Dermis blood vessel endothelial cell (primary cell): ENCODE results near the gene ZNF304. TPM values are rescaled to one million over a fixed set of nuclear protein-coding genes. Genes with fewer than 3 reads are reported as not detected.
"Not testable (repeated sequence)": the region's sequence is repeated elsewhere in the genome, so short reads cannot be mapped to it uniquely, and the experiment has no call there.

Source experiments
- DNase-seq: peaks from one replicate; pipeline ENCODE4 v3.0.0; 2010
- total RNA-seq: library from RNA; depleted of rRNA; stranded (reverse); fragments of >200 nt; gene quantifications from 2 replicates; pipeline ENCODE4 v1.2.3, GENCODE V29; 2014

ZNF304 gene
- total RNA-seq, 1 donor from 2014 or later = 11.1 TPM

- peak; percentile 100 for DNase-seq
Measured at GRCh38 chr19:57362997-57363687, 12.1 kb downstream of the ZNF304 start, which contains the start of the genes TRAPPC2B and ZNF547. TRAPPC2B (plus strand) TSS chr19:57363551; CDS start chr19:57364834, 1,283 bp downstream. ZNF547 (plus strand) TSS chr19:57363551; CDS start chr19:57368556, 5,005 bp downstream.

GRCh38 chr19:57363688-57364181 lies 12.7 kb downstream of the ZNF304 start:
- DNase-seq = peak; percentile 22

GRCh38 chr19:57366776-57367175 lies 15.7 kb downstream of the ZNF304 start:
- DNase-seq = no peak

- DNase-seq = no peak
Measured at GRCh38 chr19:57374179-57374578, 23.1 kb downstream of the ZNF304 start.

GRCh38 chr19:57374647-57375046 lies 23.6 kb downstream of the ZNF304 start:
- DNase-seq = not testable (repeated sequence)

- DNase-seq = no peak
Measured at GRCh38 chr19:57376151-57376550, 25.1 kb downstream of the ZNF304 start.

GRCh38 chr19:57377498-57378146 lies 26.6 kb downstream of the ZNF304 start:
- no peak for DNase-seq

- DNase-seq = no peak
Measured at GRCh38 chr19:57380923-57381322, 29.9 kb downstream of the ZNF304 start.

GRCh38 chr19:57382806-57383488 lies 31.9 kb downstream of the ZNF304 start:
- no peak for DNase-seq

- DNase-seq = no peak
Measured at GRCh38 chr19:57389194-57389729, 38.2 kb downstream of the ZNF304 start.

GRCh38 chr19:57389730-57390598 lies 38.9 kb downstream of the ZNF304 start, which contains the start of gene ZNF548:
ZNF548 (plus strand) TSS chr19:57389854; CDS start chr19:57390100, 246 bp downstream.
- peak; percentile 100 for DNase-seq

GRCh38 chr19:57395710-57396109 lies 44.6 kb downstream of the ZNF304 start:
- DNase-seq = no peak

GRCh38 chr19:57398868-57399267 lies 47.8 kb downstream of the ZNF304 start:
- no peak for DNase-seq

GRCh38 chr19:57403737-57404563 lies 52.9 kb downstream of the ZNF304 start:
- no peak for DNase-seq

GRCh38 chr19:57406516-57407123 lies 55.5 kb downstream of the ZNF304 start:
- peak; percentile 77 for DNase-seq

Other genes with a start within 250 kb of the ZNF304 start
- gene USP29, start 231.3 kb upstream of the ZNF304 start, total RNA-seq = not detected in 2 replicates
- gene ZIM3, start 206.1 kb upstream of the ZNF304 start, total RNA-seq = not detected in 2 replicates
- not detected in 2 replicates for gene DUXA, start 183.8 kb upstream of the ZNF304 start, total RNA-seq
- gene ZNF264, start 159.8 kb upstream of the ZNF304 start, total RNA-seq = 48.5 and 65.0 TPM in 2 replicates
- 0.17 and 0.84 TPM in 2 replicates for gene AURKC, start 120.2 kb upstream of the ZNF304 start, total RNA-seq
- 26.9 and 39.7 TPM in 2 replicates for gene ZNF805, start 110.6 kb upstream of the ZNF304 start, total RNA-seq
- gene ZNF460, start 70.8 kb upstream of the ZNF304 start, total RNA-seq = 63.3 and 88.0 TPM in 2 replicates
- 10.0 and 15.1 TPM in 2 replicates for gene ZNF543, start 30.8 kb upstream of the ZNF304 start, total RNA-seq
- 8.8 and 11.6 TPM in 2 replicates for gene TRAPPC2B, start 12.3 kb downstream of the ZNF304 start, total RNA-seq
- 1.9 and 3.6 TPM in 2 replicates for gene ZNF547, start 12.3 kb downstream of the ZNF304 start, total RNA-seq
- gene ZNF548, start 38.6 kb downstream of the ZNF304 start, total RNA-seq = 13.3 and 16.0 TPM in 2 replicates
- gene ZNF17, start 59.9 kb downstream of the ZNF304 start, total RNA-seq = 10.9 and 11.4 TPM in 2 replicates
- 10.7 and 12.6 TPM in 2 replicates for gene ZNF749, start 84.1 kb downstream of the ZNF304 start, total RNA-seq
- 0.28 and 0.34 TPM in 2 replicates for gene VN1R1, start 105.9 kb downstream of the ZNF304 start, total RNA-seq
- 19.3 and 22.3 TPM in 2 replicates for gene ZNF772, start 126.3 kb downstream of the ZNF304 start, total RNA-seq
- 7.8 and 12.6 TPM in 2 replicates for gene ZNF419, start 136.5 kb downstream of the ZNF304 start, total RNA-seq
- gene ZNF773, start 148.7 kb downstream of the ZNF304 start, total RNA-seq = 15.3 and 17.5 TPM in 2 replicates
- 4.8 and 5.8 TPM in 2 replicates for gene ZNF549, start 176.1 kb downstream of the ZNF304 start, total RNA-seq
- gene ZNF550, start 208.6 kb downstream of the ZNF304 start, total RNA-seq = 6.4 and 8.0 TPM in 2 replicates
- gene ZNF416, start 227.6 kb downstream of the ZNF304 start, total RNA-seq = 4.1 and 4.4 TPM in 2 replicates
- 5.3 and 6.1 TPM in 2 replicates for gene ZIK1, start 232.9 kb downstream of the ZNF304 start, total RNA-seq
- 2.7 and 4.5 TPM in 2 replicates for gene ZNF530, start 248.6 kb downstream of the ZNF304 start, total RNA-seq